Nephron progenitor cell (in vitro differentiated cells): ENCODE measurements around the gene GALNT12.

Experiments used
- DNase-seq: peaks from one replicate; pipeline ENCODE4 v3.0.0; 2021
- H3K27ac Mint-ChIP-seq: 2 replicates; pipeline ENCODE4 v1.8.0; 2021; ENCODE audit warnings: mild to moderate bottlenecking, moderate library complexity, mixed read lengths
- H3K27me3 Mint-ChIP-seq: 2 replicates; pipeline ENCODE4 v1.8.0; 2021; ENCODE audit warnings: mild to moderate bottlenecking, low read depth, mixed read lengths; ENCODE audit not compliant: poor library complexity
- H3K36me3 Mint-ChIP-seq: 2 replicates; pipeline ENCODE4 v1.8.0; 2021; ENCODE audit warnings: low read depth, mixed read lengths
- H3K4me1 Mint-ChIP-seq: 2 replicates; pipeline ENCODE4 v1.8.0; 2021; ENCODE audit warnings: mixed read lengths
- H3K4me3 Mint-ChIP-seq: 2 replicates; pipeline ENCODE4 v1.8.0; 2021; ENCODE audit warnings: mild to moderate bottlenecking, moderate library complexity, mixed read lengths
- H3K9me3 Mint-ChIP-seq: 2 replicates; pipeline ENCODE4 v1.8.0; 2021; ENCODE audit warnings: mild to moderate bottlenecking, moderate library complexity, mixed read lengths
- TF ChIP-seq, protein P1 (sequence below): fragments of 200-600 bp; sonication (generic); IDR thresholded peaks from 2 replicates; pipeline ENCODE4 v1.5.0; 2021; ENCODE audit warnings: antibody characterized with exemption

Gene GALNT12

DNA sequence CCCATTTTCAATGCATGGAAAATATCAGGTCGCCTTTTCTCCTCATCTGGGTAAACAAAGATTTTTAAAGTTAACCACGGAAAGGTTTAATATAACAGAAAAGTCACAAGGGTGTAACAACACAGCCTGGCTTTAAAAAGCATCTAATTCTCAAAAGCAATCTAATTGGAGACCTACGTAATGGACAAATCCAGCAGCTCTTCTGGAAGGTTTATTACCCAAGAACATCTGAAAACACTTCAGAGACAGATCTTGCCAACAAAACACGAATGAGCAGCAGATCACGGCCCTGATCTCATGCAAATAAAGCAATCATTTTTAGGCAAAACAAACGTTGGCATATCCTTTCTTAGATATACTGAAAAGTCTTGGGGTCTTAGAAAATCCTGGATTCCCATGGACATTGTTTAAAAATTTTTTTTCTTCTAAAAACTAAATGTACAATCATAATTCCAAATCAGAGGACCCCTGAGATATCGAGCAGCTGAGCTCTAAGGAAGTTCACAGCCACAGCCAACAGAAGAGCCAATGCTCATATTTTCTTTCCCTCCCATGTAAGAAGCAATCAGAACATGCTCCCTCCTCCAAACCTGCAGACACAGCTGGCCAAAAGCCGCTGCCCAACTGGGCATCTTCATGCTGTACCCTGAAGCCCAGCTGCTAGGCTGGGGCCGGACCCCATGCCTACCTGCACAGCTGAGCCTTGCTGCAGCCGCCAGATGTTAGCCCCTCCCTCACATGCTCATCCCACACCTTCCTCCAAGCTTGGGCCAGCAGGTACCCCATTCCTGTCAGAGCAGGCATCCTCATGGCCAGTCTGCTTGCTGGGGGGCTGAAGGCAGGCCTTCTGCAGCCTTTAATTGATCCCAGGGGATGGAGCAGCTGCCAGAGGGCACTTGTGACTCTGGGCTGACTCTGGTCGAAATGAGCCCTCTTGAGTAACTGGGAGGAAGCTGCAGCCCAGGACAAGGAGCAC lies 22.4 kb upstream of the GALNT12 start:
- TF ChIP-seq, protein P1, sequence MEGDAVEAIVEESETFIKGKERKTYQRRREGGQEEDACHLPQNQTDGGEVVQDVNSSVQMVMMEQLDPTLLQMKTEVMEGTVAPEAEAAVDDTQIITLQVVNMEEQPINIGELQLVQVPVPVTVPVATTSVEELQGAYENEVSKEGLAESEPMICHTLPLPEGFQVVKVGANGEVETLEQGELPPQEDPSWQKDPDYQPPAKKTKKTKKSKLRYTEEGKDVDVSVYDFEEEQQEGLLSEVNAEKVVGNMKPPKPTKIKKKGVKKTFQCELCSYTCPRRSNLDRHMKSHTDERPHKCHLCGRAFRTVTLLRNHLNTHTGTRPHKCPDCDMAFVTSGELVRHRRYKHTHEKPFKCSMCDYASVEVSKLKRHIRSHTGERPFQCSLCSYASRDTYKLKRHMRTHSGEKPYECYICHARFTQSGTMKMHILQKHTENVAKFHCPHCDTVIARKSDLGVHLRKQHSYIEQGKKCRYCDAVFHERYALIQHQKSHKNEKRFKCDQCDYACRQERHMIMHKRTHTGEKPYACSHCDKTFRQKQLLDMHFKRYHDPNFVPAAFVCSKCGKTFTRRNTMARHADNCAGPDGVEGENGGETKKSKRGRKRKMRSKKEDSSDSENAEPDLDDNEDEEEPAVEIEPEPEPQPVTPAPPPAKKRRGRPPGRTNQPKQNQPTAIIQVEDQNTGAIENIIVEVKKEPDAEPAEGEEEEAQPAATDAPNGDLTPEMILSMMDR: no peak
- no peak overlapping the region for H3K27ac Mint-ChIP-seq
- peaks cover 7% of the 10 kb centered on the region for H3K4me1 Mint-ChIP-seq
- no peaks in the 10 kb centered on the region for H3K27me3 Mint-ChIP-seq
- H3K36me3 Mint-ChIP-seq: peaks cover 40% of the 10 kb centered on the region
- no peak overlapping the region for H3K4me3 Mint-ChIP-seq
- DNase-seq: no peak
- no peaks in the 10 kb centered on the region for H3K9me3 Mint-ChIP-seq

DNA sequence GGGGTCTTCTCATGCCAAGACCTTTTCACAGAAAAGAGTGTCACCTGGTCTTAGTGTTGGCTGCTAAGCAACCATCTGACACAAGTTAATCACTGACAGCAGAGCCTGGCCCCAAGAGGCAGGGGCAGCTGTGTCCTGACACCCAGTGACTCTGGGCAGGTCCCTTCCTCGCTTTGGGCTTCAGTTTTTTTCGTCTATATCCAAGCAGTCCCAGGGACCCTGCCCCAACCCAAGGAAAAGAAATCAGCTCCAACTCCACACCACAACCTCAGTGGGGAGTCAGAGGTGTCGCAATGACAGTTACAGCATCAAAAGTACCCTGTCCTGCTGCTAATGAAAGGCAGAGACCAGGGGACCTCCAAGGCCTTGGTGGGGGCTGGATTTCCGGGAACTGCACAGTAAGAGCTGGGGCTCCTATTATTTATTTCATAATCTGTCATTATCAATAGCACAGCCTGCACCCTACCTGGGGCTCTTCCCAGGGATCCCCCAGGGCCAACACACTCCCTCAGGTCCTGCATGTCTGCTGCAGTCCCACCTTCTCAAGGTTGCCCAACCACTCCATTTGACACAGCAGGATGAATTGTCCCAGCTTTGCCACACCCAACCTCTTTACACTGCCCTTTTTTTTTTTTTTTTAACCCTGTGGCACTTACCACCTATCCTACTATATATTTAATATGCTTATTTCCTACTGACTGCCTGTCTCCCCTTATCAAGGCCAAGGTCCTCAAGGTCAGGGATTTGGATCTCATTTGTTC lies 20.5 kb upstream of the GALNT12 start:
- H3K4me1 Mint-ChIP-seq: peaks cover 17% of the 10 kb centered on the region
- H3K27me3 Mint-ChIP-seq: no peaks in the 10 kb centered on the region
- H3K36me3 Mint-ChIP-seq: peaks cover 34% of the 10 kb centered on the region
- no peak for DNase-seq
- TF ChIP-seq, protein P1: no peak
- H3K4me3 Mint-ChIP-seq: no peak overlapping the region
- H3K27ac Mint-ChIP-seq: no peak overlapping the region
- no peaks in the 10 kb centered on the region for H3K9me3 Mint-ChIP-seq

DNA sequence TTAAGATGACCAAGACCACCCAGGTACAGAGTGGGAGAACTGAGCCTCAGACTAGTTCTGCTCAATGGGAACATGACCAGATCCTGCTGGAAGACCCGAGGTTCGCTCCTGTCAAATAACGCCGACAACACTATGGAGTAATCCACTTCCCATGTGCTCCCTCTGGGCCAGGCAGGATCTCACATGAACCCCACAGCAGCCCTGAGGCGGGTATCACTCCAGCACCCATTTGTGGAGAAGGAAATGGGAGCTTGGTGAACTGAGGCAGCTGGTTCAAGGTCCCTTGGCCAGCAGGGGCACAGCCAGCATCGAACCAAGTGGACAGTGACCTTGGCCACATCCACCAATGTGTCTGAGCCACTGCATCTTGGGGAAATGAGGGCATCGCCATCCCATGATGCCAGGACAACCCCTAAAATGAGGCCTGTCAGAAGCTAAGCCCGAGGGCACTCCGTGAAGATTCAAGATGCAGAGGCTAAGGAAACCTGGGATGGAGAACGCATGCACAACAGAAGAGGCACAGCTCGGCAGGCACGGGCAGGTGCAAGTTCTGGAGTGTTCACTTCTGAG lies 19.6 kb upstream of the GALNT12 start:
- no peaks in the 10 kb centered on the region for H3K27me3 Mint-ChIP-seq

DNA sequence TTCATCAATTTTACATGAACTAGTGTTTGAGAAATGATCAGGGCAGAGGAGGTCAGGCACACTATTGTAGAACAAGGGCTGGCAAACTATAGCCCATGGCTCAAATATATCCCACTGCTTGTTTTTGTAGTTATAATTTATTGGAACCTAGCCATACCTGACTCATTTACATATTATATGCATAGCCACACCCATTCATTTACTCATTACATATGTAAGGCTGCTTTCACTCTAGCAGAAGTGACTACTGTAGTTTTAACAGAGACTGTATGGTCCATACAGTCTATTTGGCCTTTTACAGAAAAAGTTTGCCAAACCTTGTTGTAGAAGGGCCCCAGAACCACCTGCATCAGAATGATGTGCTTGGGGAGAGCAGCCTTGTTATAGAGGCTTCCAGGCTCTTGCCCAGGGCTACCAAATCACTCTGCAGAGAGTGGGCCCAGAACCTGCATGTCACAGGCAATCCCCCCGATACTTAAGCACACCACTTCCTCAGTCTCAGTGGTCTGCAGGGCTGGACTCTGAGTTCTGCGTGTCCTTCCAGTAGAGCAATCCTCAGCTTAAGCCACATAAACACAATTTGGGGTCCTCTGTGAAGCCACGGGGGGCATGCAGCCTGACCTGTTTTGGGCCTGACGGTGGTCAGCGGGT lies 17.9 kb upstream of the GALNT12 start:
- no peaks in the 10 kb centered on the region for H3K9me3 Mint-ChIP-seq
- TF ChIP-seq, protein P1: no peak
- peaks cover 29% of the 10 kb centered on the region for H3K4me1 Mint-ChIP-seq
- no peak overlapping the region for H3K4me3 Mint-ChIP-seq
- peaks cover 9% of the 10 kb centered on the region for H3K36me3 Mint-ChIP-seq
- no peak for DNase-seq
- H3K27me3 Mint-ChIP-seq: no peaks in the 10 kb centered on the region
- H3K27ac Mint-ChIP-seq: no peak overlapping the region

More for the DNA sequence above, 19.6 kb upstream of the GALNT12 start:
- no peak for DNase-seq
- Mint-ChIP-seq H3K36me3 (peaks cover 25% of the 10 kb centered on the region), H3K4me1 (peaks cover 21% of the 10 kb centered on the region), H3K9me3 (no peaks in the 10 kb centered on the region), H3K4me3 (no peak overlapping the region), H3K27ac (no peak overlapping the region)
- TF ChIP-seq, protein P1: no peak

DNA sequence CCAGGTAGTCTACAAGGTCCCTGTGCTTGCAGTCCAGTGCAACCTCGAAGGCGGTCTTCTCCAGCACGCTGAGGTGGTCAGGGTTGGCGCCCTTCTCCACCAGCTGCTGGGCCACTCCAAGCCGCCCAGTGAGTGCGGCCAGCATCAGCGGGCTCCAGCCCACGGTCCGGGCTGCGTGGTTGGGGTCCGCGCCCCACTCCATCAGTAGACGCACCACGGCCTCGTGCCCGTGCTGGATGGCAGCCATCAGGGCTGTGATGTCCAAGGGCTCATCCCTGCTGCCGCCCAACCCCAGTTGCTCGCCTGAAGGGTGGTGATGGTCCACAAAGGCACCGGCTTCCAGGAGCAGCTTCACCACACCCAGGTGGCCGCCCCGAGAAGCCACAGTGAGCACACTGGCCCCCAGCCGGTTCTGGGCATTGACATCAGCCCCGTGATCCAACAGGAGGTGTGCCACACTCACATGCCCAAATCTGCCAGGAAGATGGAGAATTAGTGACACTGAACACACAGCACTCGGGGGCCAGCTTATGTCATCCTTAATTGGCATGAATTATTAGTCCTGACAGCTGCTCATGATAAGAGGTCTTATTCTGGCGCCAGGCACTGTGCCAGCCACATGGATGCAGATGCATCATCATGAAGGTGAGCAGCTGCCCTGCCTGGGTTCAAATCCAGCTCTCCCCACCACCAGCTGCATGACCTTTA lies 17.2 kb upstream of the GALNT12 start:
- no peaks in the 10 kb centered on the region for H3K9me3 Mint-ChIP-seq
- H3K4me1 Mint-ChIP-seq: peaks cover 36% of the 10 kb centered on the region
- TF ChIP-seq, protein P1: no peak
- DNase-seq: no peak
- H3K4me3 Mint-ChIP-seq: no peak overlapping the region
- H3K27ac Mint-ChIP-seq: no peak overlapping the region
- H3K27me3 Mint-ChIP-seq: peaks cover 5% of the 10 kb centered on the region
- H3K36me3 Mint-ChIP-seq: peaks cover 9% of the 10 kb centered on the region
